Cardiac fibroblast (primary cell): ENCODE measurements around the gene SLFN11.
A peak's percentile ranks its signal among the peaks of the same experiment; 100 is the strongest.

ENCODE experiments used
- DNase-seq, 2 donors: peaks; one replicate each; pipeline versions ENCODE4 v3.0.0 to v3.0.0-alpha.2; 2010; ENCODE audit warnings: low read depth in 2 of 2
- H3K4me3 ChIP-seq, 2 donors: replicated peaks in 1 of 2; 1 replicate in 1 of 2; 2 replicates in 1 of 2; pipeline ENCODE4 v1.5.1; 2011; ENCODE audit warnings: low read depth in 2 of 2, low read length in 2 of 2, mild to moderate bottlenecking in 2 of 2, moderate library complexity in 1 of 2
- TF ChIP-seq, protein P1 (sequence below): IDR thresholded peaks from one replicate; pipeline ENCODE4 v1.5.1; 2011; ENCODE audit warnings: low read depth, mild to moderate bottlenecking, low read length, inconsistent platforms

Gene SLFN11

DNA sequence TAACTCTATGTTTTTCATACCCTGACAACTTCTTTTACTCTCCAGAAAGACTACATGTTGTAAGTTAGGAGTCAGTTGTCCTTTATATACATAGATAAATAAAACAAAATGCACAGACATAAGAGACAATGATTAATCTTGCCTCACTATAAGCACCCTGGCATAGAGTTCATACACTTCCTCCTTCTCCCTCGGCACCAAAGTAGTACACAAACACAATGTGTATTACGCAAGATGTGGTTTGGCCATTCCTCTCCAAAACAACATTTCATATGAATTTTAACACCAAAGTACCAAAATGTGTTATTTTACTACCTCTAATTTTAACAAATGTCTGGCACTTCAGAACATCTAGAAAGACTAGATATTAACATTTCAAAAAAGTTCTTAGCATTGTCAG lies 17.2 kb upstream of the SLFN11 start:
- H3K4me3 ChIP-seq = no peak overlapping the region
- TF ChIP-seq, protein P1, sequence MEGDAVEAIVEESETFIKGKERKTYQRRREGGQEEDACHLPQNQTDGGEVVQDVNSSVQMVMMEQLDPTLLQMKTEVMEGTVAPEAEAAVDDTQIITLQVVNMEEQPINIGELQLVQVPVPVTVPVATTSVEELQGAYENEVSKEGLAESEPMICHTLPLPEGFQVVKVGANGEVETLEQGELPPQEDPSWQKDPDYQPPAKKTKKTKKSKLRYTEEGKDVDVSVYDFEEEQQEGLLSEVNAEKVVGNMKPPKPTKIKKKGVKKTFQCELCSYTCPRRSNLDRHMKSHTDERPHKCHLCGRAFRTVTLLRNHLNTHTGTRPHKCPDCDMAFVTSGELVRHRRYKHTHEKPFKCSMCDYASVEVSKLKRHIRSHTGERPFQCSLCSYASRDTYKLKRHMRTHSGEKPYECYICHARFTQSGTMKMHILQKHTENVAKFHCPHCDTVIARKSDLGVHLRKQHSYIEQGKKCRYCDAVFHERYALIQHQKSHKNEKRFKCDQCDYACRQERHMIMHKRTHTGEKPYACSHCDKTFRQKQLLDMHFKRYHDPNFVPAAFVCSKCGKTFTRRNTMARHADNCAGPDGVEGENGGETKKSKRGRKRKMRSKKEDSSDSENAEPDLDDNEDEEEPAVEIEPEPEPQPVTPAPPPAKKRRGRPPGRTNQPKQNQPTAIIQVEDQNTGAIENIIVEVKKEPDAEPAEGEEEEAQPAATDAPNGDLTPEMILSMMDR = no peak
- DNase-seq = peak; percentile 45 to 59

DNA sequence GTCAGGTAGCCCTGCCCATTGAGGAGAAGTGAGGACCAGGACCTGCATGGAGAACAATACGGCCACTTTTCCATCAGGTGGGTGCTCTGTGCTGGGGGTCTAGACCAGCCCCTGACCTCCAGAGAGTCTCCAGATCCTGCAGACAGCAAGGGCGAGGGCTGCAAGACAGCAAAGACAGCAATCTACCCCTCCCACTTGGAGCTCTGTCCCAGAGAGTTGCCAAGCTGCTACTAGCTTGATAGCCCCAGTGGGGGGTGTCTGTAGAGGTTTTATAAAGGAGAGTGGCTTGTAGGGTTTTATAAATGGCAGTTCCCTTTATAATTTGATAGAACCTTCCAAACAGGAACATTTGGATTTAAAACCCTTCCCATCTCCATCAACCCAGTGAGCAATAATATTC lies 16.7 kb upstream of the SLFN11 start:
- H3K4me3 ChIP-seq = no peak overlapping the region
- no peak for DNase-seq
- TF ChIP-seq, protein P1 = no peak

DNA sequence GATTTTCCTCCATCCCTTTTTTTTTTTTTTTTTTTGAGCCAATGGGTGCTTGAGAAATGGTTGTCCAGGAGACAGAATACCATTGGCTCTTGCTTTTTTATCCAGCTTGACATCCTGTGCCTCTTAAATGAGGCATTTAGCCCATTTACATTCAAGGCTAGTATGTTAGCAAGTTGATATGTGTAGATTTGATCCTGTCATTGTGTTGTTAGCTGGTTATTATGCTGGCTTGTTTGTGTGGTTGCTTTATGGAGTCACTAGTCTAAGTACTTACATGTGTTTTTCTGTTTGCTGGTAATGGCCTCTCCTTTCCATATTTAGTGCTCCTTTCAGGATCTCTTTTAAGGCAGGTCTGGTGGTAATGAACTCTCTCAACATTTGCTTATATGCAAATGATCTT lies 14.1 kb upstream of the SLFN11 start:
- TF ChIP-seq, protein P1 = no peak

DNA sequence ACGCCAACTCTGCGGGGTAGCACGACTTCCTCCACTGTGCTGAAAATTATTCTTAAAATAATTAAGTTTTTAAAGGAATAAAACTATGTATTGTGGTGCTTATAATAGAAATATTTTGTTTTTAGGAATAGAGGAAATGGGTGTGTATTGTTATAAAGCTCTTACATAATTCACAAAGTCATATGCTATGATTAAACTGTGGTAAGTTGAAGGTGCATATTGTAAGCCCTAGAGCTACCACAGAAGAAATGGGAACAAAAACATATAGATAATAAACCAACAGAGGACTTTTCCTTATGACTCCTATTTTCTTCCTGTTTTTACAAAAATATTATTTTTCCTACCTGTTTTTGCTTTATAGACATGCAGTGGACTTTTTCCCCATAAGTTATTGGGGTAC lies 4.3 kb upstream of the SLFN11 start:
- TF ChIP-seq, protein P1 = no peak
- DNase-seq = no peak
- H3K4me3 ChIP-seq = no peak overlapping the region

More for the DNA sequence above, 14.1 kb upstream of the SLFN11 start:
- no peak overlapping the region for H3K4me3 ChIP-seq
- DNase-seq = no peak

DNA sequence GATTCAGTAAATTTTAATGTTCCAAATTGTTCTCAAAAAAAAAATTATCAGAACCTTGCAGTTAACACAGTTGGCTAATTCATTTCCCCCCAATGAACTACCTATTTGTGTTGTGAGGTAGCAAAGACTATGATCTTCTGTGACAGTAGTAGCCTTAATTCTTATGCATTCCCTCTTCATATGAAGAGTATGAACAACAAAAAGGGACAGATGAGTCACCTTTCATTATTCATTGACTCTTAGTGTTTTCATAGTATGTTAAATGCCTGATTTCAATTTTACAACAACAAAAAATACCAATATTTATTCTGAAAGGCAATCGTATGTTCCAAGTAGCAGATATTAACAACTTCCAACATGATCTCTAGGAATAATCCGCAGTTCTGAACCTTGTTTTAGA lies 3.6 kb upstream of the SLFN11 start:
- DNase-seq = peak in 1 of 2 donors; percentile 18
- no peak overlapping the region for H3K4me3 ChIP-seq
- TF ChIP-seq, protein P1 = no peak

DNA sequence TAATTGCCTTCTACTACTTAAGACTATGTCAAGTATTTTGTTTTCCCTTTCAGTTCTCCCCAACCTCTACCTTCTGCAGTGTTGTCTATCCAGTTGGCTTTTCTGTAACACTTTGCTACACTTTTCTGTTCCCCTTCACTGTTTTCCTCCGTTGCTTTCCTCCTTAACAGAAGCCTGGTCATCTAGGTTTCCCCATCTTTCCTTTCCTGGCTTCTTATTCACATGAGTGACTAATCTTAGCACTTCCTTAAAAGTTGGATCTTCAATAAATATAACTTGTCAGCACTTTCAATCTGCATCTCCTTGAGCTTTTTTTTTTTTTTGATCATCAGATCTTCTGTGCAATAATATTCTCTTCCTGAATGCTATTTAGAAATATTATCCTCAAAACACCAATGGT lies 2.8 kb upstream of the SLFN11 start:
- peak; percentile 14 to 66 for DNase-seq
- no peak overlapping the region for H3K4me3 ChIP-seq
- TF ChIP-seq, protein P1 = no peak

DNA sequence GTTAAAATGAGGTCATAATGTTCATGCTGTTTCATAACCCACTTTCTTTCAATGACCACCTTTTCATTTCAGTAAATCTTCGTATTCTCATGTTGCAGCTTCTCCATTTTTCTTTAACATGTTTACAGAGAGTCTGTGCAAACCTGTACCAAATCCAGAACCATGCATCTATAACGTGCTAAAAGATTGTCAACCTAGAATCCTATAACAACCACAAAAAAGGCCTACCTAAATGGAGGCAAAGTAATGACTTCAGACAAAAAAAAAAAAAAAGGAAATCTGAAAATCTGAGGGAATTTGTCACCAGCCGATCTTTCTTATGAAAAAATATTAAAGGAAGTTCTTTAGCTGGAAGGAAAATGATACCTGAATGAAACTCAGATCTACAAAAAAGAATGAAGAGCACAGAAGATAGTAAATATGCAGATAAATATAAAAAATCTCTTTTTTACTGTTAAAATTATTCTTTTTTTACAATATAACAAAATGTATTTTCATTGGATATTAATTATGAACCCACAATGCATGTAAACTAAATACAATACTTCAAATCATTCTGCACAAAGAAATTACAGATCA lies 1.4 kb upstream of the SLFN11 start:
- peak overlapping the region; percentile 62 to 86 for H3K4me3 ChIP-seq

More for the DNA sequence above, 1.4 kb upstream of the SLFN11 start:
- no peak for DNase-seq
- TF ChIP-seq, protein P1 = no peak
